HepG2 (cell line): ENCODE results near the gene BATF. TPM values are rescaled to one million over a fixed set of nuclear protein-coding genes. Genes with fewer than 3 reads are reported as not detected.

Experiments
- ATAC-seq: fragments of 200-7000 bp; cut with Tn5 transposase; 3 replicates; pipeline ENCODE4 v1.9.1; 2020; ENCODE audit warnings: mild to moderate bottlenecking, moderate library complexity
- BruUV-seq: library from RNA; stranded (reverse); fragments of 400-500 nt; replicated peaks from 2 replicates; lab custom pipeline; 2021; lab: Mats Ljungman, UMichigan
- CTCF ChIA-PET: fragments of 300-600 bp; formaldehyde crosslinking; extraction: SDS; loops from one replicate; lab custom pipeline; 2021; ENCODE audit warnings: low total read pairs, inconsistent platforms, low intra/inter-chr PET ratio; lab: Yijun Ruan, JAX
- POLR2A ChIA-PET: fragments of 350-600 bp; sonication (Branson Sonifier 250); formaldehyde crosslinking; loops from one replicate; lab custom pipeline; 2020; ENCODE audit warnings: antibody characterized with exemption, inconsistent platforms; lab: Yijun Ruan, JAX
- DNase-seq: peaks from one replicate; pipeline ENCODE4 v3.0.0-alpha.2; 2015; ENCODE audit warnings: low spot score
- FAIRE-seq: peaks from 3 replicates; lab custom pipeline; 2011; peaks lifted over from hg19 to GRCh38; lab: Jason Lieb, UNC
- H2AFZ ChIP-seq: one replicate; pipeline ENCODE4 v1.6.1; 2011; ENCODE audit warnings: low read length, inconsistent platforms
- H3K27ac ChIP-seq: fragments of 300-600 bp; 3 replicates; pipeline ENCODE4 v1.8.0; 2011; ENCODE audit warnings: mixed run types, mild to moderate bottlenecking, mixed read lengths, low read length, inconsistent platforms; ENCODE audit not compliant: insufficient read depth; ENCODE audit errors: extremely low read length
- H3K27me3 ChIP-seq, 2 experiments: fragments of 200-600 bp in 1 of 2; 2 replicates in 1 of 2; 3 replicates in 1 of 2; pipeline versions ENCODE4 v1.6.0 to v1.8.0; 2011; ENCODE audit warnings: low read length in 2 of 2, mild to moderate bottlenecking in 2 of 2, moderate library complexity in 2 of 2, inconsistent platforms in 1 of 2; ENCODE audit not compliant: insufficient read depth in 2 of 2, control insufficient read depth in 1 of 2
- H3K36me3 ChIP-seq, 2 experiments: fragments of 200-600 bp in 1 of 2; replicated peaks in 1 of 2; 2 replicates in 1 of 2; 3 replicates in 1 of 2; pipeline versions ENCODE4 v1.5.1 to v1.8.0; 2011; ENCODE audit warnings: low read length in 2 of 2, inconsistent platforms in 1 of 2; ENCODE audit not compliant: insufficient read depth in 2 of 2, control insufficient read depth in 1 of 2
- H3K4me1 ChIP-seq: 2 replicates; pipeline ENCODE4 v1.5.1; 2012; ENCODE audit warnings: low read length, inconsistent platforms; ENCODE audit not compliant: insufficient read depth
- H3K4me2 ChIP-seq: 2 replicates; pipeline ENCODE4 v1.6.0; 2011; ENCODE audit warnings: low read depth, low read length, inconsistent platforms
- H3K4me3 ChIP-seq, 3 experiments: fragments of 200-600 bp in 1 of 3; sonication (generic), shearing (Covaris generic) in 1 of 3; replicated peaks in 1 of 3; 2 replicates each; pipeline ENCODE4 v1.5.1; 2011 to 2016; ENCODE audit warnings: low read length in 3 of 3, inconsistent platforms in 2 of 3, low read depth in 2 of 3, mild to moderate bottlenecking in 2 of 3, control low read depth in 1 of 3, mixed read lengths in 1 of 3; ENCODE audit not compliant: insufficient read depth in 1 of 3
- H3K79me2 ChIP-seq: one replicate; pipeline ENCODE4 v1.6.1; 2011; ENCODE audit warnings: low read length, inconsistent platforms; ENCODE audit not compliant: insufficient read depth
- H3K9ac ChIP-seq: 2 replicates; pipeline ENCODE4 v1.6.0; 2011; ENCODE audit warnings: mild to moderate bottlenecking, low read depth, low read length, inconsistent platforms; ENCODE audit not compliant: insufficient read depth
- H3K9me3 ChIP-seq: 2 replicates; pipeline ENCODE4 v1.5.1; 2012; ENCODE audit warnings: mild to moderate bottlenecking, low read length
- H4K20me1 ChIP-seq: 2 replicates; pipeline ENCODE4 v1.6.0; 2011; ENCODE audit warnings: inconsistent platforms, mild to moderate bottlenecking, low read length, moderate library complexity; ENCODE audit not compliant: insufficient read depth
- CENPT ChIP-seq: sonication (generic); formaldehyde crosslinking; IDR thresholded peaks from 2 replicates; pipeline ENCODE4 v1.8.0; 2022; ENCODE audit warnings: low read depth, mild to moderate bottlenecking, moderate library complexity, missing genetic modification reagents
- DPF2 ChIP-seq: sonication (generic); formaldehyde crosslinking; IDR thresholded peaks from 2 replicates; pipeline ENCODE4 v1.4.0; 2020; ENCODE audit warnings: mild to moderate bottlenecking, low read depth, missing genetic modification reagents, borderline replicate concordance
- GLI4 ChIP-seq: sonication (generic); formaldehyde crosslinking; IDR thresholded peaks from 2 replicates; pipeline ENCODE4 v1.5.1; 2020; ENCODE audit warnings: missing genetic modification reagents, mild to moderate bottlenecking, moderate library complexity, borderline replicate concordance
- HOXD1 ChIP-seq: sonication (generic); formaldehyde crosslinking; IDR thresholded peaks from 2 replicates; pipeline ENCODE4 v1.5.0; 2020; ENCODE audit warnings: missing genetic modification reagents
- NBN ChIP-seq: fragments of 450-650 bp; conservative IDR thresholded peaks from 2 replicates; pipeline ENCODE4 v1.6.1; 2017
- SIN3B ChIP-seq: fragments of 150-350 bp; IDR thresholded peaks from 2 replicates; pipeline ENCODE4 v1.6.1; 2014; ENCODE audit warnings: low read length
- XBP1 ChIP-seq: sonication (generic); formaldehyde crosslinking; IDR thresholded peaks from 2 replicates; pipeline ENCODE4 v1.5.0; 2020; ENCODE audit warnings: missing genetic modification reagents
- ZBTB21 ChIP-seq: sonication (generic); formaldehyde crosslinking; IDR thresholded peaks from 2 replicates; pipeline ENCODE4 v1.4.0; 2020; ENCODE audit warnings: missing genetic modification reagents
- ZC3H4 ChIP-seq: sonication (generic); formaldehyde crosslinking; IDR thresholded peaks from 2 replicates; pipeline ENCODE4 v1.4.0; 2020; ENCODE audit warnings: missing genetic modification reagents, borderline replicate concordance
- ZNF225 ChIP-seq: sonication (generic); formaldehyde crosslinking; IDR thresholded peaks from 2 replicates; pipeline ENCODE4 v1.4.0; 2020; ENCODE audit warnings: mild to moderate bottlenecking, missing genetic modification reagents
- ZNF264 ChIP-seq: sonication (generic); formaldehyde crosslinking; IDR thresholded peaks from 2 replicates; pipeline ENCODE4 v1.4.0; 2020; ENCODE audit warnings: missing genetic modification reagents
- ZNF567 ChIP-seq: sonication (generic); formaldehyde crosslinking; IDR thresholded peaks from 2 replicates; pipeline ENCODE4 v1.8.1; 2023; ENCODE audit warnings: mild to moderate bottlenecking, missing genetic modification reagents, borderline replicate concordance
- ZNF724P ChIP-seq: sonication (generic); formaldehyde crosslinking; IDR thresholded peaks from 2 replicates; pipeline ENCODE4 v1.8.0; 2022; ENCODE audit warnings: missing genetic modification reagents, borderline replicate concordance
- ZNF775 ChIP-seq: sonication (generic); formaldehyde crosslinking; IDR thresholded peaks from 2 replicates; pipeline ENCODE4 v1.4.0; 2020; ENCODE audit warnings: missing genetic modification reagents, mild to moderate bottlenecking, moderate library complexity, borderline replicate concordance
- ZSCAN22 ChIP-seq: sonication (generic); formaldehyde crosslinking; IDR thresholded peaks from 2 replicates; pipeline ENCODE4 v1.4.0; 2020; ENCODE audit warnings: mild to moderate bottlenecking, missing genetic modification reagents
- WGBS: methylation state at CpG from one replicate; pipeline ENCODE4 v1.1.6; 2017; ENCODE audit warnings: low lambda C conversion rate; 5-methylcytosine and 5-hydroxymethylcytosine counted together
- in situ Hi-C: cut with HindIII; loops from 2 replicates; pipeline ENCODE4 v1.10.0; 2017; ENCODE audit warnings: low pct_unique_long_range_greater_than_20kb; ENCODE audit not compliant: extremely low pct_ligation_motif_present
- intact Hi-C: fragments of 100-400 bp; cut with micrococcal nuclease; formaldehyde crosslinking; loops from one replicate; pipeline ENCODE4 v1.10.0; 2022; ENCODE audit not compliant: unreplicated experiment
- polyA plus RNA-seq, 8 experiments: library from polyadenylated mRNA; depleted of rRNA in 3 of 8; stranded (reverse) in 7 of 8; unstranded in 1 of 8; fragments of >200 nt; fragmentation: Illumina TruSeq in 4 of 8; extraction: Trizol in 4 of 8; gene quantifications; 2 replicates each; pipeline versions ENCODE4 v1.2.1 to v1.2.3, GENCODE V29; 2011 to 2016; ENCODE audit warnings: low read depth in 4 of 8, missing spikeins in 1 of 8, mixed read lengths in 1 of 8; ENCODE audit not compliant: insufficient read depth in 1 of 8
- total RNA-seq, 5 experiments: library from RNA; depleted of rRNA; stranded (reverse); fragments of >200 nt; fragmentation: Illumina TruSeq; extraction: Trizol; gene quantifications; 2 replicates each; pipeline ENCODE4 v1.2.3, GENCODE V29; 2016; ENCODE audit warnings: low read depth in 1 of 5
- TF ChIP-seq, protein P1 (sequence below): sonication (generic); formaldehyde crosslinking; IDR thresholded peaks from 2 replicates; pipeline ENCODE4 v1.5.0; 2020; ENCODE audit warnings: missing genetic modification reagents
- TF ChIP-seq, protein P2 (sequence below): sonication (generic); formaldehyde crosslinking; IDR thresholded peaks from 2 replicates; pipeline ENCODE4 v1.8.0; 2022; ENCODE audit warnings: mild to moderate bottlenecking, missing genetic modification reagents

The BATF gene
- total and polyA plus RNA-seq, 2 of the 13 experiments (the other 11 are each of a cell fraction or from before 2014, with no cell fraction given), result 0.22 to 0.37 TPM

DNA sequence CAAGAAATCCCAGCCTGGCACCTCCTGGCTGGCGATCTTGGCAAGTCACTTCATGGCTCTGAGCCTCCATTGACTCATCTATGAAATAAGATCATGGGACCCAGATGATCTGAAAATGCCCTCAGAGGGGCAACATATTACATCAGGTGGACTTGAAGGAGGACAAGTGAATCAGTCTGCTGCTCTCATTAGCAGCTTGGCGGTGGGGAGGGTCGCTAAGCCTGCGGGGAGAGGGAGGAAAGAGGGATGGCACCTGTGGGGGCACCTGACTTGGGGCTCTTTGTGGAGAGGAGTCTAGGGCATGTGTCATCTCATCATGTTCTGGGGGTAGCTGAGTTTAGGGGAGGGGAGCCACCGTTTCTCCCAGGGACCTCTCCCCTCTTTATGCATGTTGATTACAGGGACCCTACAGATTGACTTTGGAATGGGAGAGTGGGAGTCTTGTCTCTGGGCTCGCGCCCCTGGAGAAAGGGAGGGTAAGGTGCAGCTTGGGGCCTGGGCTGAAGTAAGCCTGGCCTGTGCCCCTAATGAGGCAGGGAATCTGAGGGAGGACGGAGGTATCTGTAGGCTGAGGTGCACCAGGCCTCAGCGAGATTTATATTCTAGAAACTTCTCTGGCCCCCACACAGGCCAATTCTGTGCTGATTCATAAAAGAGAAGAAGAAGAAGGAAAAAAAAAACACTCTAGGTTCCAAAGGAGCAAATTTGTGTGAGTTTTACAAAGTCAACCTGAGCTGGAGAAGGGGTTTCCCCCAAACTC is 29.3 kb upstream of the BATF start:
- ChIA-PET POLR2A (no interaction called here), CTCF (no interaction called here)
- Histone ChIP-seq H3K9ac (no peak overlapping the region), H3K4me3 (no peak overlapping the region), H3K4me1 (no peaks in the 10 kb centered on the region), H3K79me2 (no peaks in the 10 kb centered on the region), H4K20me1 (no peaks in the 10 kb centered on the region), H2AFZ (no peak overlapping the region), H3K27me3 (no peaks in the 10 kb centered on the region; a peak in 2 of 5 replicates), H3K36me3 (no peaks in the 10 kb centered on the region), H3K4me2 (no peak overlapping the region), H3K27ac (no peak overlapping the region), H3K9me3 (no peaks in the 10 kb centered on the region)
- BruUV-seq, result no TSS peak
- no peak for DNase-seq
- no peak for ATAC-seq
- intact Hi-C loops (no loop called here), in situ Hi-C loops (no loop called here)
- TF ChIP-seq XBP1 (CRISPR knock-in tag), result no peak
- TF ChIP-seq, protein P1, sequence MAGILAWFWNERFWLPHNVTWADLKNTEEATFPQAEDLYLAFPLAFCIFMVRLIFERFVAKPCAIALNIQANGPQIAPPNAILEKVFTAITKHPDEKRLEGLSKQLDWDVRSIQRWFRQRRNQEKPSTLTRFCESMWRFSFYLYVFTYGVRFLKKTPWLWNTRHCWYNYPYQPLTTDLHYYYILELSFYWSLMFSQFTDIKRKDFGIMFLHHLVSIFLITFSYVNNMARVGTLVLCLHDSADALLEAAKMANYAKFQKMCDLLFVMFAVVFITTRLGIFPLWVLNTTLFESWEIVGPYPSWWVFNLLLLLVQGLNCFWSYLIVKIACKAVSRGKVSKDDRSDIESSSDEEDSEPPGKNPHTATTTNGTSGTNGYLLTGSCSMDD (CRISPR knock-in tag), result no peak
- TF ChIP-seq ZC3H4 (CRISPR knock-in tag), result no peak
- WGBS, result 57% methylated on average over 9 of the region's 9 CpGs
- FAIRE-seq, result no peak

DNA sequence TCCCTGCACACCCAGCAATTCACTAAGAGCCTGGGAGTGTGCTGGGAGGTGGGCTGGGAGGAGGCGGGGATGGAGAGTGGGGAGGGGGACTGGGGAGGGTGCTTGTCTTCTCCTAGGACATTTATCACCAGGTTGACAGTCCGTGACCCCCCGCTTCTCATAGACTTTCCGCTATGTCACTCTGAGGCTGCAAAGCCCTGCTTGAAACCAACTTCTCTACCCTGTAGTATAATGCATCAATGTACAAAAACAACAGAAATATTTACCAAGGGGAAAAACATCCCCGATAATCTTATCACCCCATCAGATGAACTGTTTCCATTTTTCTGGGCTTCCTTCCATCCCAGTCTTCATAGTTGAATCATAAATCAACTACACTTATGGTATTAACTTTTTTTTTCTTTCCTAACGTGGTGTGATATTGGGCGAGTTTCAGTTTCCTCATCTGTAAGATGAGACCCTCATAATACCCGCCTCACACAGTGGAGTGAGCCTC is 28.6 kb upstream of the BATF start:
- no peak for ATAC-seq
- intact Hi-C loops, result no loop called here

More for the DNA sequence above, 28.6 kb upstream of the BATF start:
- in situ Hi-C loops, result no loop called here
- Histone ChIP-seq H3K4me2 (no peak overlapping the region), H3K9me3 (no peaks in the 10 kb centered on the region), H3K36me3 (no peaks in the 10 kb centered on the region), H4K20me1 (no peaks in the 10 kb centered on the region), H3K79me2 (no peaks in the 10 kb centered on the region), H2AFZ (no peak overlapping the region), H3K4me3 (no peak overlapping the region), H3K4me1 (no peaks in the 10 kb centered on the region), H3K9ac (no peak overlapping the region), H3K27ac (no peak overlapping the region), H3K27me3 (no peaks in the 10 kb centered on the region; a peak in 2 of 5 replicates)
- CTCF ChIA-PET, result no interaction called here
- WGBS, result 23% methylated on average over 8 of the region's 8 CpGs
- FAIRE-seq, result no peak
- TF ChIP-seq NBN, result no peak
- no peak for TF ChIP-seq ZNF775 (CRISPR knock-in tag)
- no peak for TF ChIP-seq CENPT
- no peak for TF ChIP-seq SIN3B
- TF ChIP-seq ZNF264, result no peak
- TF ChIP-seq GLI4 (CRISPR knock-in tag), result no peak
- TF ChIP-seq HOXD1 (CRISPR knock-in tag), result no peak
- TF ChIP-seq, protein P2, sequence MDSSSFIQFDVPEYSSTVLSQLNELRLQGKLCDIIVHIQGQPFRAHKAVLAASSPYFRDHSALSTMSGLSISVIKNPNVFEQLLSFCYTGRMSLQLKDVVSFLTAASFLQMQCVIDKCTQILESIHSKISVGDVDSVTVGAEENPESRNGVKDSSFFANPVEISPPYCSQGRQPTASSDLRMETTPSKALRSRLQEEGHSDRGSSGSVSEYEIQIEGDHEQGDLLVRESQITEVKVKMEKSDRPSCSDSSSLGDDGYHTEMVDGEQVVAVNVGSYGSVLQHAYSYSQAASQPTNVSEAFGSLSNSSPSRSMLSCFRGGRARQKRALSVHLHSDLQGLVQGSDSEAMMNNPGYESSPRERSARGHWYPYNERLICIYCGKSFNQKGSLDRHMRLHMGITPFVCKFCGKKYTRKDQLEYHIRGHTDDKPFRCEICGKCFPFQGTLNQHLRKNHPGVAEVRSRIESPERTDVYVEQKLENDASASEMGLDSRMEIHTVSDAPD, result no peak
- TF ChIP-seq DPF2 (CRISPR knock-in tag), result no peak
- no peak for TF ChIP-seq ZNF225 (CRISPR knock-in tag)
- TF ChIP-seq ZSCAN22 (CRISPR knock-in tag), result no peak
- no peak for TF ChIP-seq ZBTB21 (CRISPR knock-in tag)
- no peak for TF ChIP-seq ZNF567 (CRISPR knock-in tag)
- TF ChIP-seq ZNF724P, result no peak
- POLR2A ChIA-PET, result no interaction called here
- BruUV-seq, result no TSS peak
- no peak for DNase-seq
